Astrocyte of the cerebellum (primary cell): ENCODE data around the gene LYPD5.
"Not testable (repeated sequence)": the region's sequence is repeated elsewhere in the genome, so short reads cannot be mapped to it uniquely, and the experiment has no call there.

Experiments
- DNase-seq: peaks from one replicate; pipeline ENCODE4 v3.0.0-alpha.2; 2011; ENCODE audit warnings: low read depth
- H3K4me3 ChIP-seq: 2 replicates; pipeline ENCODE4 v1.5.1; 2011; ENCODE audit warnings: mild to moderate bottlenecking, low read depth, low read length, moderate library complexity
- in situ Hi-C: cut with HindIII; loops from 2 replicates; pipeline ENCODE4 v1.10.0; 2017; ENCODE audit warnings: low sequenced_read_pairs
- TF ChIP-seq, protein P1 (sequence below): IDR thresholded peaks from 2 replicates; pipeline ENCODE4 v1.5.1; 2012; ENCODE audit warnings: low read length, low read depth, moderate library complexity, mild to moderate bottlenecking; ENCODE audit errors: missing control alignments

Gene LYPD5

GRCh38 chr19:43779147-43779819 is 23.0 kb downstream of the LYPD5 start:
- TF ChIP-seq, protein P1, sequence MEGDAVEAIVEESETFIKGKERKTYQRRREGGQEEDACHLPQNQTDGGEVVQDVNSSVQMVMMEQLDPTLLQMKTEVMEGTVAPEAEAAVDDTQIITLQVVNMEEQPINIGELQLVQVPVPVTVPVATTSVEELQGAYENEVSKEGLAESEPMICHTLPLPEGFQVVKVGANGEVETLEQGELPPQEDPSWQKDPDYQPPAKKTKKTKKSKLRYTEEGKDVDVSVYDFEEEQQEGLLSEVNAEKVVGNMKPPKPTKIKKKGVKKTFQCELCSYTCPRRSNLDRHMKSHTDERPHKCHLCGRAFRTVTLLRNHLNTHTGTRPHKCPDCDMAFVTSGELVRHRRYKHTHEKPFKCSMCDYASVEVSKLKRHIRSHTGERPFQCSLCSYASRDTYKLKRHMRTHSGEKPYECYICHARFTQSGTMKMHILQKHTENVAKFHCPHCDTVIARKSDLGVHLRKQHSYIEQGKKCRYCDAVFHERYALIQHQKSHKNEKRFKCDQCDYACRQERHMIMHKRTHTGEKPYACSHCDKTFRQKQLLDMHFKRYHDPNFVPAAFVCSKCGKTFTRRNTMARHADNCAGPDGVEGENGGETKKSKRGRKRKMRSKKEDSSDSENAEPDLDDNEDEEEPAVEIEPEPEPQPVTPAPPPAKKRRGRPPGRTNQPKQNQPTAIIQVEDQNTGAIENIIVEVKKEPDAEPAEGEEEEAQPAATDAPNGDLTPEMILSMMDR: no peak
- no peak overlapping the region for H3K4me3 ChIP-seq
- no peak for DNase-seq

DNA sequence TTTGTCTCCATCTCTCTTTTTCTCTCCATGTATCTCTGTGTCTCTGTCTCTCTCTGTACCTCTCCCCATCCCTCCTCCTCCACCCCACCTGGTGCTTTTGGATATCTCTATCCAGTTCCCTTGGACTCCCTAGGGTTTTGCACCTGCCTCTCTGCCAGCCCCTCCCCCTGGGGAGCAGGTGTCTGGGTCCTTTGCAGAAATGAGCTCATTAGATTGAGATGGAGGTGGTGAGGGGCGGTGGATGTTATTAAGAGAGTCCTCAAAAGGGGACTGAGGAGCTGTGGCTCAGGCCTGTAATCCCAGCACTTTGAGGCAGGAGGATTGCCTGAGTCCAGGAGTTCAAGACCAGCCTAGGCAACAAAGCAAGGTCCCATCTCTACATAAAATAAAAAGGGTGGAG is 23.6 kb downstream of the LYPD5 start:
- TF ChIP-seq, protein P1: no peak
- H3K4me3 ChIP-seq: no peak overlapping the region
- DNase-seq: no peak
- in situ Hi-C loops: no loop called here

More at GRCh38 chr19:43779147-43779819, 23.0 kb downstream of the LYPD5 start:
- in situ Hi-C loops: no loop called here

GRCh38 chr19:43777163-43777695 is 25.0 kb downstream of the LYPD5 start:
- H3K4me3 ChIP-seq: no peak overlapping the region
- in situ Hi-C loops: no loop called here
- DNase-seq: no peak
- TF ChIP-seq, protein P1: no peak

DNA sequence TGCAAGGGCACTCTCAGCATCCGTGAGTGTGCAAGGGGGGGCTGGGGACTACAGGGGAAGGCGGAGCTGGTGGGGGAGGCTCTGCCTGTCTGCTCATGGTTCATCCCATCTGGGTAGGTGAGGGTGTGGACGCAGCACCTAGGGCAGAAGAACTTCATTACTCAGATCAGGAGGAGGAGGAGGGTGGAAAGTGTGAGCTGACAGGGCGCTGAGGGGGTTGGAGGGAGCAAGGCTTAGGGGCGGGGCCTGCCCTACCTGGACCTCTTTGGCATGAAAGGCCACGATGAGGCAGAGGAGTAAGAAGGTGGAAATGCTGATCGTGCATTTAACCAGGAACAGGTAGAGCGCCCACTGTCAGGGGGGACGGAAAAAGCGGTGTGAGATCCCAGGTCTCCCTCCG is 26.0 kb downstream of the LYPD5 start:
- no peak overlapping the region for H3K4me3 ChIP-seq
- DNase-seq: no peak
- TF ChIP-seq, protein P1: no peak
- in situ Hi-C loops: no loop called here

DNA sequence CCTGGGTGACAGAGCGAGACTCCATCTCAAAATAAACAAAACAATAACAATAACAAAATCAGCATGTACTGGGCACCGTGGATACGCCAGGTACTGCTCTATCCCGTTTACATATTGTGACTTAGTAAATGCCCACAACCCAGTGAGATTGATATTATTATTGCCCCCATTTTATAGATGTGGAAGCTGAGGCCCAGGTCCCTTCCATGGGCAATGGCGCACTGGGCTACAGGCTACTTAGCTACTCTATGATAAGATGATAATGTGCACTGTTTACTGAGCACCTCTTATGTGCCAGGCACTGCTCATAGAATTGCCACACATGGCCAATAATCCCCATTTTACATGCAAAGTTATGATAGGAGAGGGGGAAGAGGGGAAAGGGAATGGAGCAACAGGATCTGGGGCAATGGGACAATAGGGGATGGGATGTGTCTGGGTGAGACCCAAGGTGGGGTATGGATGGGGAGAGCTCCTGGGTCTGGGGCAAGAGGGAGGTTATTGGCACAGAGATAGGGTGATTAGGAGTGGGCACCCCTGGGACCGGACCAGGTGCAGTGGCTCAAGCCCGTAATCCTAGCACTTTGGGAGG is 26.9 kb downstream of the LYPD5 start:
- H3K4me3 ChIP-seq: no peak overlapping the region
- no peak for DNase-seq
- TF ChIP-seq, protein P1: no peak
- in situ Hi-C loops: no loop called here

DNA sequence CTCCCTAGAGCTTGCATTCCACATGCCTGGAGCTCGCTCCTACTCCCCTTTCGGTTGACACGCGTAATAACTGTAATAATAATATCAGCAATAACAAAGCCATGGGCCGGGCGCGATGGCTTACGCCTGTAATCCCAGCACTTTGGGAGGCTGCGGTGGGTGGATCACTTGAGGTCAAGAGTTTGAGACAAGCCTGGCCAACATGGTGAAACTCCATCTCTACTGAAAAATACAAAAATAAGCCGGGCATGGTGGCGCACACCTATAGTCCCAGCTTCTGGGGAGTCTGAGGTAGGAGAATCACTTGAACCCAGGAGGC is 27.3 kb downstream of the LYPD5 start:
- not testable (repeated sequence) for H3K4me3 ChIP-seq, DNase-seq
- in situ Hi-C loops: loop anchor here (5.0 kb wide), 1 partner anchor 53 kb away; no protein-coding TSS in a partner anchor
